NCI-H446 treated with DMSO at 0.1 percent for 48 hours (cell line): Measurements from ENCODE around the gene HSD17B4.
"Not testable (repeated sequence)": the region's sequence is repeated elsewhere in the genome, so short reads cannot be mapped to it uniquely, and the experiment has no call there.

Experiments used
- DNase-seq: peaks from one replicate; lab custom pipeline; 2025; lab: John Stamatoyannopoulos, UW

HSD17B4 gene

GRCh38 chr5:119480629-119481028 is 28.3 kb downstream of the HSD17B4 start:
- not testable (repeated sequence) for DNase-seq

- no peak for DNase-seq
Measured at GRCh38 chr5:119483155-119483554, 30.9 kb downstream of the HSD17B4 start.

- no peak for DNase-seq
Measured at GRCh38 chr5:119484884-119485283, 32.6 kb downstream of the HSD17B4 start.

GRCh38 chr5:119501671-119502179 is 49.4 kb downstream of the HSD17B4 start:
- DNase-seq: no peak

GRCh38 chr5:119503939-119504338 is 51.6 kb downstream of the HSD17B4 start:
- DNase-seq: not testable (repeated sequence)

- no peak for DNase-seq
Measured at GRCh38 chr5:119512277-119512676, 60.0 kb downstream of the HSD17B4 start.

GRCh38 chr5:119515192-119515591 is 62.9 kb downstream of the HSD17B4 start:
- no peak for DNase-seq

- not testable (repeated sequence) for DNase-seq
Measured at GRCh38 chr5:119517115-119517514, 64.8 kb downstream of the HSD17B4 start.

- DNase-seq: no peak
Measured at GRCh38 chr5:119521232-119521631, 68.9 kb downstream of the HSD17B4 start.

- no peak for DNase-seq
Measured at GRCh38 chr5:119522841-119523240, 70.5 kb downstream of the HSD17B4 start.

GRCh38 chr5:119524485-119524884 is 72.2 kb downstream of the HSD17B4 start:
- DNase-seq: no peak

- DNase-seq: peak; percentile 35
Measured at GRCh38 chr5:119527351-119527750, 75.1 kb downstream of the HSD17B4 start.

GRCh38 chr5:119529811-119530210 is 77.5 kb downstream of the HSD17B4 start:
- DNase-seq: no peak

- no peak for DNase-seq
Measured at GRCh38 chr5:119532637-119533036, 80.3 kb downstream of the HSD17B4 start.

- DNase-seq: no peak
Measured at GRCh38 chr5:119537704-119538103, 85.4 kb downstream of the HSD17B4 start.

- no peak for DNase-seq
Measured at GRCh38 chr5:119541716-119542115, 89.4 kb downstream of the HSD17B4 start.

- no peak for DNase-seq
Measured at GRCh38 chr5:119551819-119552218, 99.5 kb downstream of the HSD17B4 start.

- DNase-seq: no peak
Measured at GRCh38 chr5:119554597-119554996, 102.3 kb downstream of the HSD17B4 start.

- no peak for DNase-seq
Measured at GRCh38 chr5:119570910-119571309, 118.6 kb downstream of the HSD17B4 start.

- DNase-seq: no peak
Measured at GRCh38 chr5:119578937-119579336, 126.6 kb downstream of the HSD17B4 start.

- DNase-seq: no peak
Measured at GRCh38 chr5:119582987-119583386, 130.7 kb downstream of the HSD17B4 start.

GRCh38 chr5:119583684-119584083 is 131.4 kb downstream of the HSD17B4 start:
- no peak for DNase-seq
